HEK293 (cell line): ENCODE measurements around the gene CD300LB.

Experiments
- BCL11A ChIP-seq: fragments of 450-650 bp; formaldehyde crosslinking; IDR thresholded peaks from 2 replicates; pipeline ENCODE4 v1.5.1; 2016; ENCODE audit warnings: low read depth, missing biosample characterization, missing genetic modification characterization
- CTCF ChIP-seq: fragments of 450-650 bp; formaldehyde crosslinking; IDR thresholded peaks from 2 replicates; pipeline ENCODE4 v1.5.1; 2016; ENCODE audit warnings: missing biosample characterization, missing genetic modification characterization
- KLF16 ChIP-seq: fragments of 450-650 bp; formaldehyde crosslinking; IDR thresholded peaks from 2 replicates; pipeline ENCODE4 v1.5.1; 2017; ENCODE audit warnings: missing biosample characterization, missing genetic modification characterization
- MYNN ChIP-seq: fragments of 450-650 bp; formaldehyde crosslinking; IDR thresholded peaks from 2 replicates; pipeline ENCODE4 v1.5.1; 2016; ENCODE audit warnings: missing biosample characterization, missing genetic modification characterization, borderline replicate concordance
- SCRT2 ChIP-seq: fragments of 450-650 bp; formaldehyde crosslinking; IDR thresholded peaks from 2 replicates; pipeline ENCODE4 v1.5.1; 2016; ENCODE audit warnings: missing biosample characterization, missing genetic modification characterization
- SP2 ChIP-seq: fragments of 450-650 bp; formaldehyde crosslinking; IDR thresholded peaks from 2 replicates; pipeline ENCODE4 v1.5.1; 2016; ENCODE audit warnings: missing biosample characterization, missing genetic modification characterization
- ZBTB44 ChIP-seq: fragments of 450-650 bp; IDR thresholded peaks from 2 replicates; pipeline ENCODE4 v1.5.1; 2018; ENCODE audit warnings: missing biosample characterization, mild to moderate bottlenecking, missing genetic modification characterization
- ZNF19 ChIP-seq: fragments of 450-650 bp; formaldehyde crosslinking; IDR thresholded peaks from 2 replicates; pipeline ENCODE4; 2016; ENCODE audit warnings: missing biosample characterization, missing genetic modification characterization, low read depth
- ZNF341 ChIP-seq: fragments of 450-650 bp; formaldehyde crosslinking; IDR thresholded peaks from 2 replicates; pipeline ENCODE4; 2016; ENCODE audit warnings: low read depth, missing biosample characterization, missing genetic modification characterization
- ZNF488 ChIP-seq: fragments of 450-650 bp; formaldehyde crosslinking; IDR thresholded peaks from 2 replicates; pipeline ENCODE4 v1.5.1; 2016; ENCODE audit warnings: missing biosample characterization, missing genetic modification characterization
- ZNF501 ChIP-seq: fragments of 450-650 bp; formaldehyde crosslinking; IDR thresholded peaks from 2 replicates; pipeline ENCODE4 v1.5.1; 2016; ENCODE audit warnings: missing biosample characterization, missing genetic modification characterization
- ZNF510 ChIP-seq: fragments of 450-650 bp; formaldehyde crosslinking; IDR thresholded peaks from 2 replicates; pipeline ENCODE4 v1.5.1; 2018; ENCODE audit warnings: mild to moderate bottlenecking, missing genetic modification characterization, missing biosample characterization; ENCODE audit not compliant: insufficient replicate concordance
- ZNF621 ChIP-seq: fragments of 450-650 bp; formaldehyde crosslinking; IDR thresholded peaks from 2 replicates; pipeline ENCODE4 v1.5.1; 2017; ENCODE audit warnings: missing biosample characterization, missing genetic modification characterization
- TF ChIP-seq, protein P1 (sequence below): fragments of 450-650 bp; formaldehyde crosslinking; IDR thresholded peaks from 2 replicates; pipeline ENCODE4 v1.5.1; 2017; ENCODE audit warnings: missing biosample characterization, missing genetic modification characterization

DNA sequence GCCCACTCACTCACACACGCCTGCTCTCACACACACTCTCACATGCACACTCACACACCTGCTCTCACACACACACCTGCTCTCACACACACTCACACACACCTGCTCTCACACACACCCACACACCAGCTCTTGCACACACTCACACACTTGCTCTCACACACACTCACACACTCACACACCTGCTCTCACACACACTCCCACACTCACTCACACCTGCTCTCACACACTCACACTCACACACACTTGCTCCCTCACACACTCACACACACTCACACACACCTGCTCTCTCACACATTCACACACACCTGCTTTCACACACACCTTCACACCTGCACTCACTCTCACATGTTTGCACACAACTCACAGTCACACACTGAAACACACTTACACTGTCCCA lies 32.1 kb upstream of the CD300LB start:
- TF ChIP-seq MYNN (tag by site-specific recombination) = no peak
- no peak for TF ChIP-seq CTCF (tag by site-specific recombination)
- TF ChIP-seq ZNF488 (tag by site-specific recombination) = no peak
- no peak for TF ChIP-seq ZNF501 (tag by site-specific recombination)
- no peak for TF ChIP-seq ZNF510
- no peak for TF ChIP-seq ZBTB44 (tag by site-specific recombination)
- TF ChIP-seq ZNF621 (tag by site-specific recombination) = no peak
- TF ChIP-seq, protein P1, sequence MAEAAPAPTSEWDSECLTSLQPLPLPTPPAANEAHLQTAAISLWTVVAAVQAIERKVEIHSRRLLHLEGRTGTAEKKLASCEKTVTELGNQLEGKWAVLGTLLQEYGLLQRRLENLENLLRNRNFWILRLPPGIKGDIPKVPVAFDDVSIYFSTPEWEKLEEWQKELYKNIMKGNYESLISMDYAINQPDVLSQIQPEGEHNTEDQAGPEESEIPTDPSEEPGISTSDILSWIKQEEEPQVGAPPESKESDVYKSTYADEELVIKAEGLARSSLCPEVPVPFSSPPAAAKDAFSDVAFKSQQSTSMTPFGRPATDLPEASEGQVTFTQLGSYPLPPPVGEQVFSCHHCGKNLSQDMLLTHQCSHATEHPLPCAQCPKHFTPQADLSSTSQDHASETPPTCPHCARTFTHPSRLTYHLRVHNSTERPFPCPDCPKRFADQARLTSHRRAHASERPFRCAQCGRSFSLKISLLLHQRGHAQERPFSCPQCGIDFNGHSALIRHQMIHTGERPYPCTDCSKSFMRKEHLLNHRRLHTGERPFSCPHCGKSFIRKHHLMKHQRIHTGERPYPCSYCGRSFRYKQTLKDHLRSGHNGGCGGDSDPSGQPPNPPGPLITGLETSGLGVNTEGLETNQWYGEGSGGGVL (tag by site-specific recombination) = no peak
- no peak for TF ChIP-seq SCRT2 (tag by site-specific recombination)
- no peak for TF ChIP-seq KLF16 (tag by site-specific recombination)
- TF ChIP-seq SP2 = no peak
- TF ChIP-seq BCL11A (tag by site-specific recombination) = no peak
- no peak for TF ChIP-seq ZNF341 (tag by site-specific recombination)
- no peak for TF ChIP-seq ZNF19 (tag by site-specific recombination)
